Measurements from ENCODE around the gene CLHC1.

DNA sequence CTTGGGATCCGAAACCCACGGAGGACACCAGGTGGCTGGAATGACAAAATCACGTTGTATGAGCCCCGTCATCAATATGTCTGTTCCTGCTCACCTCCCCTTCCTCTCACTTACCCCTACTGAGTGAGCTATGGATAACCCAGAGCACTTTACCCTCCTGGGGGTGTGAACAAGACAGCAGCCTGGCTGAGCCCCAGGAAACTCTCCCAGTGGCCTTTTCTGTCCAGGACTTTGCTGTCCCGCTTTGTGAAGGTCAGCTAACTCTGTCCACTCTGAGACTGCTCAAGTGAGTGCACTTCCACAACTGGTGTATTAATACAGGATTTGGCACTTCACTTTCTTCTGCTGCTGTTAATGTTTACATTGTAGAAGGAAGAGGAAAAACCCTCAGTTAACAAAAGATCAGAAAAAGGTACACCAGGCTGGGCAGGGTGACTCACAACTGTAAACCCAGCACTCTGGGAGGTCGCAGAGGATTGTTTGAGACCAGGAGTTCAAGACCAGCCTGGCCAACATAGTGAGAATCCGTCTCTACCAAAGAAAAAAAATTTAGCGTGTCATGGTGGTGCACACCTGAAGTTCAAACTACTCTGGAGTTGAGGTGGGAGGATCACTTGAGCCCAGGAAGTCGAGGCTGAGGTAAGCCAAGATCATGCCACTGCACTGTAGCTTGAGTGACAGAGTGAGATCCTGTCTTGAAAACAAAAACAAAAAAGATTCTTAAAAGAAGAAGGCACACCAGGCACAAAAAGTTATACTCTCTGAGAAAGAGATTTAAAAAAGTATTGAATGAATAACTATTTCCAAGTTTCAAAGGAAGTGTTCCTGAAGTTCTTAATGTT lies 90.3 kb downstream of the CLHC1 start:
- TF ChIP-seq ZNF645 (tag by site-specific recombination; IDR thresholded peaks at IDR 0.05) (no peak), ZNF146 (tag by site-specific recombination; IDR thresholded peaks at IDR 0.05) (no peak), ZEB2 (tag by site-specific recombination; IDR thresholded peaks at IDR 0.05) (no peak), CTCF (tag by site-specific recombination; IDR thresholded peaks at IDR 0.05) (no peak), ZNF658 (tag by site-specific recombination; IDR thresholded peaks at IDR 0.05) (no peak), ZSCAN18 (tag by site-specific recombination; IDR thresholded peaks at IDR 0.05) (no peak), ZNF626 (tag by site-specific recombination; IDR thresholded peaks at IDR 0.05) (no peak), OSR2 (tag by site-specific recombination; IDR thresholded peaks at IDR 0.05) (no peak), ZNF274 (IDR thresholded peaks at IDR 0.05; ENCODE audit: low read length) (no peak), ZNF274 (tag by site-specific recombination; IDR thresholded peaks at IDR 0.05; ENCODE audit: borderline replicate concordance) (no peak), ZNF121 (tag by site-specific recombination; IDR thresholded peaks at IDR 0.05) (no peak), ZNF623 (tag by site-specific recombination; IDR thresholded peaks at IDR 0.05) (no peak)
- TF ChIP-seq, protein P1, sequence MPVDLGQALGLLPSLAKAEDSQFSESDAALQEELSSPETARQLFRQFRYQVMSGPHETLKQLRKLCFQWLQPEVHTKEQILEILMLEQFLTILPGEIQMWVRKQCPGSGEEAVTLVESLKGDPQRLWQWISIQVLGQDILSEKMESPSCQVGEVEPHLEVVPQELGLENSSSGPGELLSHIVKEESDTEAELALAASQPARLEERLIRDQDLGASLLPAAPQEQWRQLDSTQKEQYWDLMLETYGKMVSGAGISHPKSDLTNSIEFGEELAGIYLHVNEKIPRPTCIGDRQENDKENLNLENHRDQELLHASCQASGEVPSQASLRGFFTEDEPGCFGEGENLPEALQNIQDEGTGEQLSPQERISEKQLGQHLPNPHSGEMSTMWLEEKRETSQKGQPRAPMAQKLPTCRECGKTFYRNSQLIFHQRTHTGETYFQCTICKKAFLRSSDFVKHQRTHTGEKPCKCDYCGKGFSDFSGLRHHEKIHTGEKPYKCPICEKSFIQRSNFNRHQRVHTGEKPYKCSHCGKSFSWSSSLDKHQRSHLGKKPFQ (tag by site-specific recombination; IDR thresholded peaks at IDR 0.05), result no peak

Measured in HEK293 (cell line).